HL-60/S4 treated with retinoic acid at 250 ng/mL for 4 days and 3 days (cell line): Measurements from ENCODE around the gene FBXO34.
"Not testable (repeated sequence)": the region's sequence is repeated elsewhere in the genome, so short reads cannot be mapped to it uniquely, and the experiment has no call there.

Experiments used
- in situ Hi-C: fragments of 300-500 bp; cut with MboI; formaldehyde crosslinking; loops from 2 replicates; pipeline ENCODE4 v1.7.0; 2022; ENCODE audit warnings: low sequenced_read_pairs

FBXO34 gene

GRCh38 chr14:55374771-55375170 is 103.5 kb downstream of the FBXO34 start:
- in situ Hi-C loops: no loop called here

- in situ Hi-C loops: no loop called here
Measured at GRCh38 chr14:55377236-55377635, 106.0 kb downstream of the FBXO34 start.

- in situ Hi-C loops: no loop called here
Measured at GRCh38 chr14:55381040-55381439, 109.8 kb downstream of the FBXO34 start.

DNA sequence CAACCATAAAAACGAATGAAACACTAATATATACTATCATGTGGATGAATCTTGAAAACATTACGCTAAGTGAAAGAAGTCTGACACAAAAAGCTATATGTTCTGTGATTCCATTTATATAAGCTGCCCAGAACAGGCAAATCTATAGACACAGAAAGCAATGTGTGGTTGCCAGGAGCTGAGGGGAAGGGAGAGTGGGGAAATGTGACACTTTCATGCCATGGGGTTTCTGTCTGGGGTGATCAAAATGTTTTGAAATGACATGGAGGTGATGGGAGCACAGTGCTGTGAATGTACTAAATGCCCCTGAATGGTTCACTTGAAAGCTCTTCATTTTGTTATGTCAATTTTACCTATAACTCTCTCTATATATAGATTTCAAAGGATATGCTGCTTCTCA is 110.3 kb downstream of the FBXO34 start:
- in situ Hi-C loops: no loop called here

- in situ Hi-C loops: no loop called here
Measured at GRCh38 chr14:55382483-55382882, 111.3 kb downstream of the FBXO34 start.

GRCh38 chr14:55383056-55383466 is 111.8 kb downstream of the FBXO34 start:
- in situ Hi-C loops: not testable (repeated sequence)

DNA sequence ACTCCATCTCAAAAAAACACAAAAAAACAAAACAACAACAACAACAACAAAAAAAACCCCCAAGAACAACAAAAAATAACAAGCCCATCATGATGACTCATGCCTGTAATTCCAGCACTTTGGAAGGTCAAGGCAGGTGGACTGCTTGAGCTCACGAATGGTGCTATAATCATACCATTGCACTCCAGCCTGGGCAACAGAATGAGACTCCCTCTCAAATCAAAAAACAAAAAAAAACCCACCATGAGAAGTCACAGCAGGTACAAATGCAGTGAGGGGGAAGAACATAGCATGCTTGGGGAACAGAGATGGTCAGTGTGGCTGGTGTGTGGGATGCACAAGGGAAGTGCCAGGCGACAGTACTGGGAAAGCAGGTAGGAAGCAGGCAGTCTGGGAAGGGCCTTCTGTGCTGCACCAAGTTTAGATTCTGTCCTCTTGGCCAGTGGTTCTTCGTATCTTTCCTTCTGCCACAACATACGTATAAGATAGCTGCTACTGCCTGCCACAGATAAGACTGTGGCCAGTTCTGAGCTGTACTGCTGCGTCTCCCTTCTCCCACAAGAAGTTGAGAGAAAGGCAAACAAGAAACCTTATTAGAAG is 112.4 kb downstream of the FBXO34 start:
- in situ Hi-C loops: no loop called here

DNA sequence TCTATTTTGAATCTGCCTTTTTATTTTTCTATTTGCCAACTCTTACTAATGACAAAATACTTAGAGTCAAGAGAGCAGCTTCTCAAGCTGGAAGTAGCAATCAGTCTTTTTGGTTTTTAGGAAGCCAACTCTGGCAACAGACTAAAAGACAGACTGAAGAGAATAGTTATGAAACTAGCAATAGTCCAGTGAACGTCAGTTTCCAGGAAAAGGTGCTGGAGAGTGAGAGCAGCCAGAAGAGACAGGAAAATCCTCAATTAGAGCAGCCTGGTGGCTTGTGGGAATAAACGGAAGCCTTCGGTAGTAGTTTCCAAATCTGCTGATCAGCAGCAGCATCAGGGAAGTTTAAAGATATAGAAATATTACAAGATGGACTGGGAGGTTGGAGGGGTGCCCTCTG is 113.3 kb downstream of the FBXO34 start:
- in situ Hi-C loops: no loop called here

DNA sequence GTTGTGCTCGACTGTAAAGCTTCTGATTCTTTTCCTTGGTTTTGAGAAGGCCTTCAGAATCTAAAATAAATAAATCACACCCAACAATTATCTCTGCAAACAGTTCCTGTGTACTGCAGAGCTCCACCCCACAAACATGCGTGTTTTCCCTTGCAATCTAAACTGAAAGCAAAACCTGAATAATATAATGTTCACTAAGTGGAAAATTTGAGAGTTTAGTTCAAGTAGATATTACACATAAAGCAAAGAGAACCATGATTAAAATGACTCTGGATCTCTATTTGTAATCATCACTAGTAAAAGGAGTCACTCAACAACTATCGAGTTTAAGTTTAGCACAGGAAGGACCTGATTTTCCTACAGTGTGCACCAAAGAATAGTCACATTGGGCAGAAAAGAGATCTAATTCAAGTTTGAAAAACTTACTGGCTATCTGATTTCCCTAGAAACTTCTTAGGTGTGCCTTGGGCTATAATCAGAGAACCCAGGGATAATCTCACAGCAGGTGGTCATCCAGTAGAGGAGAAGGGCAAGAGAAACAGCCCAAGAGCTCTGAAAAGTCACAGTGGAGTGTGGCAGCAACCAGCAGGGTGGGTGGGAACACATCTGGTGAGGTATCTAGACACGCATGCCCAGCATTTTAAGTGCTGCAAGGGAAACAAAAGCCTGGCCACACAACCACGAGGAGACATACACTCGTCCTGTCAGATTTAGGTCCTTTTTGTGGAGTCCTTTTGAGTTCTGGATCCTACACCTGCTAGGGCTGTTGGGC is 115.0 kb downstream of the FBXO34 start:
- in situ Hi-C loops: no loop called here

- in situ Hi-C loops: no loop called here
Measured at GRCh38 chr14:55387121-55387520, 115.9 kb downstream of the FBXO34 start.

GRCh38 chr14:55388160-55388559 is 116.9 kb downstream of the FBXO34 start:
- in situ Hi-C loops: no loop called here

GRCh38 chr14:55389330-55389729 is 118.1 kb downstream of the FBXO34 start:
- in situ Hi-C loops: no loop called here

DNA sequence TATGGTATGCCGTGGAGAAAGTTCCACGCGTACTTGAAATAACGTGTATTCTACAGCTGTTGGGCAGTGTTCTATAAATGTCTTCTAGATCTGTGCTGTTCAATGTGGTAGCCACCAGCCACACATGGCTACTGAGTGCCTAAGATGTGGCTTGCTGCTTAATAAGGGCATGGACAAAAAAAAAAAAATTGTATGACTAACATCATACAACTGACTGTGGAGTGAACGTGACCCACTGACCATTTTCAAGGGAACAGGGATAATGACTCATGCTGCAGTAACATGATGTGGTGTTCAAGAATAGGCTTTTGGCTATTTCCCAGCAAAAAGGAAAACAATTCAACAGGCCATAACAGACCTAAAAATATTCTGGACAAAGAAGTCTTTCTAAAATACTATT is 127.5 kb downstream of the FBXO34 start:
- in situ Hi-C loops: no loop called here

DNA sequence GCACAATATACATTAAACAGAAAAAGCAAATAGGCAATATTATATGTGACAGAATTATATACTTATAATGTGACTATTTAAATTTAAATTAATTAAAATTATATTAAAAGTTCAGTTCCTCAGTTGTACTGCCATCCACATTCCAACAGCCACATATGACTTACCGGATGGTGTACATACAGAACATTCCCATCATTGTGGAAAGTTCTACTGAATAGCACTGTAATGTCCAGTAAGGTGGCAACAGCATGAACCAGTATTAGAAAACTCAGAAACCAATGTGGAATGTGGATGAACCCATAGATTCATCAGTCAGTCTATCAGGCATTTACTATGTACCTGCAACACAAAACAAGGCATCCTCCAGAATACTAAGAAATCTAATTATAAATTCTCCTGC is 128.0 kb downstream of the FBXO34 start:
- in situ Hi-C loops: no loop called here

GRCh38 chr14:55399852-55400251 is 128.6 kb downstream of the FBXO34 start:
- in situ Hi-C loops: no loop called here

DNA sequence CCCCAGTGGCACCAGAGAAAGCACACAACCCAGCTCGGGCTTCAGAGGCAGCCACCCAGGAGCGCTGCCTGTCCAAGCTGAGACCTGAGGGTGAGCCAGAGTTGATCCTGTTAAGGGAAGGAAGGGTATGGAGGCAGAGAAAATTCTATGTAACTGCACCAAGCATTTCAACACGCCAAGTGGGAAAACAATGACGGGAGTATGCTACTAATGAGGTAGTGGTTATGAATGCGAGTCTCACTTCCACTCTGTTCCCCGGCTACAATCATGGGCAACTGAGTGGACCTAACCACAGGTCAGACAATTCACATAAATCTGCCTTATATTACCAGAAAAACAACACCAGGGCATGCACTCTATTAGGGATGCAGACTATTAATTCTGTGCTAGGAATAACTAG is 130.5 kb downstream of the FBXO34 start:
- in situ Hi-C loops: no loop called here
